Islet precursor cell (in vitro differentiated cells): Measurements from ENCODE around the gene ADAM12.
"Not testable (repeated sequence)": the region's sequence is repeated elsewhere in the genome, so short reads cannot be mapped to it uniquely, and the experiment has no call there.

Source experiments
- DNase-seq: peaks from one replicate; pipeline ENCODE4 v3.0.0-alpha.2; 2018

Gene ADAM12

GRCh38 chr10:126070476-126071215, 317.6 kb downstream of the ADAM12 start:
- DNase-seq: no peak

- DNase-seq: no peak
Observed at GRCh38 chr10:126068322-126068721, 320.0 kb downstream of the ADAM12 start.

GRCh38 chr10:126066456-126066855, 321.8 kb downstream of the ADAM12 start:
- DNase-seq: no peak

GRCh38 chr10:126065751-126066377, 322.4 kb downstream of the ADAM12 start:
- DNase-seq: no peak

- peak; percentile 37 for DNase-seq
Observed at GRCh38 chr10:126064512-126064911, 323.8 kb downstream of the ADAM12 start.

GRCh38 chr10:126063353-126063791, 324.9 kb downstream of the ADAM12 start:
- DNase-seq: peak; percentile 73

- peak; percentile 92 for DNase-seq
Observed at GRCh38 chr10:126062131-126063032, 325.9 kb downstream of the ADAM12 start.

GRCh38 chr10:126061526-126061925, 326.8 kb downstream of the ADAM12 start:
- no peak for DNase-seq

- peak; percentile 60 for DNase-seq
Observed at GRCh38 chr10:126060261-126060931, 327.9 kb downstream of the ADAM12 start.

- no peak for DNase-seq
Observed at GRCh38 chr10:126059076-126059826, 329.0 kb downstream of the ADAM12 start.

- peak; percentile 70 for DNase-seq
Observed at GRCh38 chr10:126058507-126058906, 329.8 kb downstream of the ADAM12 start.

- DNase-seq: no peak
Observed at GRCh38 chr10:126058104-126058503, 330.2 kb downstream of the ADAM12 start.

- DNase-seq: peak; percentile 53
Observed at GRCh38 chr10:126057494-126057893, 330.8 kb downstream of the ADAM12 start.

- DNase-seq: no peak
Observed at GRCh38 chr10:126054191-126054590, 334.1 kb downstream of the ADAM12 start.

GRCh38 chr10:126052171-126052570, 336.1 kb downstream of the ADAM12 start:
- peak; percentile 29 for DNase-seq

GRCh38 chr10:126049759-126050700, 338.2 kb downstream of the ADAM12 start:
- peak; percentile 87 for DNase-seq

- DNase-seq: not testable (repeated sequence)
Observed at GRCh38 chr10:126047749-126048148, 340.5 kb downstream of the ADAM12 start.

GRCh38 chr10:126046831-126047230, 341.4 kb downstream of the ADAM12 start:
- no peak for DNase-seq

GRCh38 chr10:126045861-126046260, 342.4 kb downstream of the ADAM12 start:
- no peak for DNase-seq

GRCh38 chr10:126043389-126043788, 344.9 kb downstream of the ADAM12 start:
- no peak for DNase-seq

- DNase-seq: no peak
Observed at GRCh38 chr10:126042906-126043305, 345.4 kb downstream of the ADAM12 start.
